T1000 (cell line): ENCODE measurements around the gene PSMB7.
A peak's percentile ranks its signal among the peaks of the same experiment; 100 is the strongest.

Experiments used
- DNase-seq: peaks from one replicate; lab custom pipeline; 2025; ENCODE audit warnings: mixed read lengths; lab: John Stamatoyannopoulos, UW

PSMB7 gene

GRCh38 chr9:124345751-124346281, 69.4 kb downstream of the PSMB7 start:
- DNase-seq: no peak

DNA sequence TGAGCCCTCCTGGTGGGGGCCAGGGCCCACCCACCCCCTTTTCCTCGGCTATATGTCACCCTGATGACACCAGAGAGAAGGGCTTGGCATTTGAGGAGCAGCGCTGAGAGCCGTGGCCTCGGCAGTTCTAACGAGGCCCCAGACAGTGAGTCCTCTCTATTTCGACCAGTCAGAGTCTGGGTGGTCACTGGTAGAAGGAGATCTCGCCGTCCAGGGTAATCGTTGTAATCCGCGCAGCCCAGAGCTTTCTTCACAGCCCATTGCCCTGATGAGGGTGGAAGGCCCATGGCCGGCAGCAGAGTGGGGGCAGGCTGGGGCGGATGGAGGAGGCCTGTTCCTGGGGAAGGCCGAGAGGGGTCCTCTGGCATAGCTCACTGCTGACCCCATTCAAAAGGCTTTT, 70.2 kb downstream of the PSMB7 start:
- DNase-seq: no peak

DNA sequence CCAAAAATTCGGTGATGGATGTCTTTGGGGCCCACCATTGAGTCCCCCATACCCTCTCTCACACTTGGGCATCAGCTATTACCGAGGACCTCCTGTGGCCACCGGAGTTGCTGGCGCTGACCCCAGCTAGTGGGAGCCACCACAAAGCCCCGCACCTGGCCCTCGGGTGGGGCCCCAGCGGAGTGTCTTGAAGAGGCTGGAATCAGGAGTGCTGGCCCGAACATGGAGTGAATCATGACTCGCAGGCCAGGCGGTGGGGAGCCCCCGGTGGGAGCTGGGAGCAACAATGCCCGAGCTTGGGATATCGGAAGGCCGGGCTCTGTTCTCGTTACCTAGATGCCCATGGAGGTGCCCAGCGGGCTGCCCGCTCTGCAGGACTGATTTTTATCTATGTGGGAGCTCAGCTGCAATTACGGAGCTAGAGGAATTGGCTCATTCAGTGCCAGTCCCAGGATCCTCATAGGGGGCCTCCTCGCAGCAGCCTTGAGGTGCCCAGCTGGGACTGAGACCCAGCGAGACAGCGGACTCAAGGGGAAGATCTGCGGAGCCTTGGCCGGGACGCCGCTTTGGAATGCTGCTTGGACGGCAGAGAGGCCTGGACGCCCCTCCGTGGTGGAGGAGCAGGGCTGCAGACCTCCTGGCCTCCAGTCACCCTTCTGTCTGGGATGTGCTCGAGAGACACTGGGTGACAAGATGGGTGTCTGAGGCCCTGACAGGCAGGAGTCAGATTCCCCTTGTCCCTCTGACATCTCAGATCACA, 70.8 kb downstream of the PSMB7 start:
- no peak for DNase-seq

- DNase-seq: no peak
Measured at GRCh38 chr9:124343533-124344290, 71.5 kb downstream of the PSMB7 start.

DNA sequence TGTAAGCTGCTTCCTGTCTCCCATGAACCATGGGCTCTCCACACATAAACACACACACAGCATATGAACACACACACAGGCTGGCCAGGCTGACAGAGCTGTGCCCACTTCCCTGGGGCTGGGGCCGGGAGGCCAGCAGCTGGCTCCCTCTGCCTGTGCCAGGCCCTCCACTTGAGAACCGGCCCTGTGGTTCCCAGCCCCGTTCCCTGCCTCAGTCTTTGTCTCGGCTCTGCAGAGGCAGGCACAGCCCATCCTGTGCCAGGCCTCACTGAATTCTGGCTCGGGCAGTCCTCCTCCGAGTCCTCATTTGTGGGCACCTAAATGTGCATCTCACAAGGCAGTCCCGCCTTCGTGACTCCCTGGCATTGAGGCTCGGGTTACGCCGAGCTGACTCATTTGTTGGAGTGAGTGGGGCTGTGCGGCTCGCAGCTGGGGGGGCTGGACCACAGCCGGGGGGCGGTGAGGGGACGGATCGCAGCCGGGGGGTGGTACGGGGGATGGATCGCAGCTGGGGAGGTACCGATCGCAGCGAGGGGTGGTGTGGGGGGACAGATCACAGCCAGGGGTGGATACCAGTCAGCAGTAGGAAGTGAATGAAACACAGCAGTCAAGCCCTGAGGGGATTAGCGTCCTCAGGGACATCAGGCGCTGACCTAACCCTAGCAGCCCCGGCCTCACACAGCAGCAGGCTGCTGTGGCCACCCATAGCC, 72.3 kb downstream of the PSMB7 start:
- DNase-seq: peak; percentile 93

- DNase-seq: no peak
Measured at GRCh38 chr9:124342402-124342775, 72.9 kb downstream of the PSMB7 start.

GRCh38 chr9:124341455-124342170, 73.6 kb downstream of the PSMB7 start:
- no peak for DNase-seq

DNA sequence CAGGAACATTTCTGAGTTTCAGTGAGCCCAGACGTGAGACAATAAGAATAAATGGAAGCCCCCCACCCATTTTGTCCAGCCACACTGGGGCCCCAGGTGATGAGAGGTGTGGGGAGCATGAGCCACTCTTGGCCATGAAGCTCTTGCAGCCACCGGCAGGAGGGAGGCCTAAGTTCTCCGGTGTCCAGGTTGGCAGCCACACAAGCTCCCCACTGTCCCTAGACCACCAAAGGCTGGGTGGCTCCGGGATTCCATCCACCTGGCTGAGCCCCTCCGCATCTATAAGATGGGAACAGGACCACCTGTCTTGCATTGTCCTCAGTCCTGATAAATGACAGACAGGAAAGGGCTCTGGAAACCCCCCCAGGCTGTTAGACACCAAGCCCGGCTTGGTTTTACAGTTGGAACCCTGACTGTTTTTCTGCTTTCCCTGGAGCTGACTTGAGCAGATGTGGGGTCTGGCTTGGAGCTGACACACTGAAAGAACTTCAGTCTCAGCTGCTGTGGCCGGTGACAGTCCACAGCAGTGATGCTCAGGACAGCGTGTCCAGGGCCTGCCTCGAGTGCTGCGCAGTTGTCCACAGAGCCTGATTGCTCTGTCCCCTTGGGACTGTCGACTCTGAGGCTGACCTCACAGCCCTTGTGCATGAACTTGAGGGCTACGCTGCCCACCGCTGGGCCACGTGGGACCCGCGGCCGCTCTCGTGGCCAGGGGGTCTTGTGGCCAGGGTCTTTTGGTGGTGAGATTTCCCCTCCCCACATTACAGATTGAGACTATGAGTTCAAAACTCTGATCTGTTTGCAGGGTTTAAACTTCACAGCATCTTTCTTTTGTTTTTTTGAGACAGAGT, 74.8 kb downstream of the PSMB7 start:
- DNase-seq: no peak

GRCh38 chr9:124339603-124340146, 75.6 kb downstream of the PSMB7 start:
- DNase-seq: no peak

GRCh38 chr9:124337562-124337961, 77.7 kb downstream of the PSMB7 start:
- no peak for DNase-seq

DNA sequence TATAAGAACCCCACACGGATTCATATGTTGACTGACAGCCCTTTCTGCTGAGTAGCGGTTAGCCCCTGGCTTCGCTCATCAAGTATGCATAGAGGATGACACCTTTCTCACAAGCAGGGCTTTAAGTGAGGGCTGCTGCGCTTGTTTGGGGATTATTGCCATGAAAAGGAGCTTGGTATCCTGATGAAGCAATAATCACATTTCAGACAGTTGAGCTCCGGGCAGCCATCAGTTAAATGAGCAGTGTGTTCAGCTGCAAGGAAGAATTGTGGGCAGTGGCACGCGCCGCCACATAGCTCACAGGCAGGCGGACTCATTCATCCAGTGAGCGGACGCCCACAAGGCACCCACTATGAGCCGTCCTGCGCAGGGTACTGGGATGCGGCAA, 79.9 kb downstream of the PSMB7 start:
- DNase-seq: no peak

DNA sequence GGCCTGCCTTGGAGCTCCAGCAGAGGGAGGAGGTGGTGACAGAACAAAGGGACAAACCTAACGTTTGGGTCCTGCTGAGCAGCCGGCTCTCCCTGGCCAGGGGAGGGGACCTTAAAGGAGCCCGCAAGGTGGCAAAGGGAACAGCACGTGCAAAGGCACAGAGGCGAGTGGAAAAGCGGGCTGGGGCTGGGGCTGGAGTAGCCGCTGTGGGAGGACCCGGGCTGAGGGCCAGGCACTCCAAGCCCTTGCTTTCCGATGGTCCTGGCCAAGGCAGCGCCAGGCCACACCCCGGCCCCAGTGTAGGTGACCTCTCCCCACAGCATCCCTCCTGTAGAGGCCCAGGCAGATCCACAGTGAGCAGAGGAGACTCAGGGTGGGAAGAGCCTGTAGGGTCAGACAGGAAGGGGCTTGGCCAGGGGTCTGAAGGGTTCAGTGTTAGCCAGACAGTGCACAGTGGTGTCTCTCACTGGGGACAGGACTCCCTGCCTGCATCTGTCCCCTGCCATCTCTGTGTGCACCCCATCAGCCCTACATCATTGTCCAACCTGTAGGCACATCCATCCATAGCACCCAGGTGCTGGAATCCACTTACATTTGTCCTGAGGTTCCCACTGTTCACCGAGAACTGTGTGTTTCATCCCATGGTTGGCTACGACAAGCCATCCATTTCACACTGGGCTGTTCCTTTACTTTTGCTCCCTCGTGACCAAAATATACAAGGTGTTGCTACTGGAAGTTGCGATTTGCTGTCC, 80.5 kb downstream of the PSMB7 start:
- no peak for DNase-seq

DNA sequence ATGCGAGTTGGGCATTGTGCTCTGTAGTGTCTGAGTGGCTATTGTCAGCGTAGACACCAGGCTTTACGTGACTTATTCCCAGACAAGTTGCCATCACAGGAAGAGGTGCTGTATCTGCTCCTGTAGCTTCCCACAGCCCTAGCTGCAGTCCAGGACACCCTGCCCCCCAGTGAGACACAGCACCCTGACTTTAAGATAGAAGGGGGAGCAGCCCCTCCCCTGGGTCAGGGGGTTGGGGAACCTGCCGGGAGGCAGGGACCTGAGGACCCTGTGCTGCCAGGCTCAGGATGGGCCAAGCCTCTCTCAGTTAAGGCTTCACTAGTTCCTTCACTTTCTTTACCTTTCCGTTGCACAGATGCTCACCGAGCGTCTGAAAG, 82.1 kb downstream of the PSMB7 start:
- DNase-seq: no peak

DNA sequence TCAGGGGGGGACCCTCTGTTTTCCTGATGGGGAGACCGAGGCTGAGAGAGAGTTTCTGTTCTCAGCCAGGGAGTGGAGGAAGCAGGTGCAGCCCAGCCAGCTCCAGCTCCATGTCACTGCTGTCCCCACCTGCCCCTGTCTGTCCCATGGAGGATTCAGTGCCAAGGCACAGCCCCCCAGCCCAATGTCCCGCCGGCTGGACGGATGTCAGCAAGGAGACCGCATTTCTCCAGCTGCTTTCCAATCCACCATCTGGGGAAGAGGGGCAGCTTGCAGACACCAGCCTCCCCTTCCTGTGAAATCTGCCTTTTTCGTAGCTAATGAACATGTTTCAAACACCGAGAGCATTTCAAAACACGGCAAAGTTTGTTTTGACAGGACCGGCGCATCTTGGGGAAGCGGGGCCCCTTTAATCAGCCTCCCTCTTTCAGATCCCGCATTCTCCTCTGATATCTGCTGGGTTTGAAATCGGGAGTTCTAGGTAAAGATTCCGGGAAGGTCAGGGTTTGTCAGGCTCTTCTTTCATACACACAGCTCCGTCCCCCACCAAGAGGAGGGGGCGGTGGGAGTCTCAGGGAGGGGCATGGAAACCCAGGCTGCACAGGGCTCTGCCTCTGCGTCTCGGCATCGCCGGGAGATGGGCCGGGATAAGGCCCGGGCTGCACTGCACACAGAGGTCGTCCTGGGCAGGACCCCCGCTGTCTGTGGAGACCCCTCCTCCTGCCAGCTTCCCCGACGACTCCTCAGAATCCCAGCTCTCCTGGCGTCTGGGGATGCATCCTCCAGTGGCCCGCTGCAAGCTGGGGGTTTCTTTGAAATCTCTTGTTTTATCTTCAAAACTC, 82.7 kb downstream of the PSMB7 start:
- DNase-seq: no peak

GRCh38 chr9:124331580-124331979, 83.7 kb downstream of the PSMB7 start:
- no peak for DNase-seq

- no peak for DNase-seq
Measured at GRCh38 chr9:124330011-124330697, 85.1 kb downstream of the PSMB7 start.

- DNase-seq: no peak
Measured at GRCh38 chr9:124329206-124329792, 85.9 kb downstream of the PSMB7 start.

- no peak for DNase-seq
Measured at GRCh38 chr9:124328285-124328684, 87.0 kb downstream of the PSMB7 start.
